KMS-11 (cell line): ENCODE data around the gene USP34.
A peak's percentile ranks its signal among the peaks of the same experiment; 100 is the strongest.

ENCODE experiments used
- H2AFZ ChIP-seq: fragments of 200-600 bp; sonication (generic); 2 replicates; pipeline ENCODE4 v1.6.1; 2016; ENCODE audit warnings: antibody characterized with exemption, mixed run types, low read depth
- H3K27ac ChIP-seq: fragments of 200-600 bp; sonication (generic); 2 replicates; pipeline ENCODE4 v1.6.1; 2016; ENCODE audit warnings: mild to moderate bottlenecking, mixed run types
- H3K27me3 ChIP-seq: fragments of 200-600 bp; sonication (generic); 2 replicates; pipeline ENCODE4 v1.6.1; 2017; ENCODE audit warnings: mild to moderate bottlenecking, low read depth, mixed run types, moderate library complexity; ENCODE audit not compliant: insufficient read depth
- H3K36me3 ChIP-seq: fragments of 200-600 bp; sonication (generic); 2 replicates; pipeline ENCODE4 v1.6.1; 2017; ENCODE audit warnings: mild to moderate bottlenecking, mixed run types; ENCODE audit not compliant: insufficient read depth
- H3K4me1 ChIP-seq: fragments of 200-600 bp; sonication (generic); 2 replicates; pipeline ENCODE4 v1.6.1; 2016; ENCODE audit warnings: mild to moderate bottlenecking, low read depth, mixed run types; ENCODE audit not compliant: poor library complexity, severe bottlenecking
- H3K4me2 ChIP-seq: fragments of 200-600 bp; sonication (generic); 2 replicates; pipeline ENCODE4 v1.7.0; 2016; ENCODE audit warnings: mild to moderate bottlenecking, mixed run types
- H3K4me3 ChIP-seq: fragments of 200-600 bp; sonication (generic); IDR thresholded peaks from 2 replicates; pipeline ENCODE4 v1.6.1; 2017; ENCODE audit warnings: low read depth, low read length, mixed read lengths; ENCODE audit not compliant: insufficient read depth
- H3K79me2 ChIP-seq: fragments of 200-600 bp; sonication (generic); 2 replicates; pipeline ENCODE4 v1.6.1; 2016; ENCODE audit warnings: low read depth, mixed run types; ENCODE audit not compliant: insufficient read depth
- H3K9ac ChIP-seq: fragments of 200-600 bp; sonication (generic); 2 replicates; pipeline ENCODE4 v1.6.1; 2016; ENCODE audit warnings: mild to moderate bottlenecking, mixed run types
- H4K20me1 ChIP-seq: fragments of 200-600 bp; sonication (generic); 2 replicates; pipeline ENCODE4 v1.6.1; 2016; ENCODE audit warnings: mild to moderate bottlenecking, mixed run types; ENCODE audit not compliant: insufficient read depth
- CTCF ChIP-seq: fragments of 200-600 bp; sonication (generic); conservative IDR thresholded peaks from 2 replicates; pipeline ENCODE4 v1.6.1; 2017; ENCODE audit warnings: low read depth, mild to moderate bottlenecking, antibody characterized with exemption, low read length, moderate library complexity, mixed read lengths

The USP34 gene

GRCh38 chr2:61433606-61434005 is 37.3 kb downstream of the USP34 start:
- Histone ChIP-seq H3K4me3 (no peak overlapping the region), H3K27ac (no peak overlapping the region), H3K79me2 (peaks cover 95% of the 10 kb centered on the region), H3K4me1 (peaks cover 52% of the 10 kb centered on the region), H3K27me3 (no peaks in the 10 kb centered on the region), H3K36me3 (no peaks in the 10 kb centered on the region), H4K20me1 (peaks cover 32% of the 10 kb centered on the region), H2AFZ (no peak overlapping the region), H3K4me2 (peak overlapping the region; percentile 14; the same call in 1 of the 2 replicates), H3K9ac (no peak overlapping the region)
- no peak for TF ChIP-seq CTCF

- no peak for TF ChIP-seq CTCF
- no peaks in the 10 kb centered on the region for H3K27me3 ChIP-seq
- peaks cover 46% of the 10 kb centered on the region for H3K4me1 ChIP-seq
- peaks cover 95% of the 10 kb centered on the region for H3K79me2 ChIP-seq
- H2AFZ ChIP-seq, result no peak overlapping the region
- no peak overlapping the region for H3K27ac ChIP-seq
- peaks cover 29% of the 10 kb centered on the region for H4K20me1 ChIP-seq
- no peak overlapping the region for H3K4me3 ChIP-seq
- no peak overlapping the region for H3K4me2 ChIP-seq
- no peak overlapping the region for H3K9ac ChIP-seq
- no peaks in the 10 kb centered on the region for H3K36me3 ChIP-seq
Observed at GRCh38 chr2:61432990-61433389, 37.9 kb downstream of the USP34 start.

GRCh38 chr2:61431345-61431744 is 39.5 kb downstream of the USP34 start:
- peaks cover 93% of the 10 kb centered on the region for H3K79me2 ChIP-seq
- no peak for TF ChIP-seq CTCF
- H3K4me2 ChIP-seq, result no peak overlapping the region
- H3K9ac ChIP-seq, result no peak overlapping the region
- no peaks in the 10 kb centered on the region for H3K36me3 ChIP-seq
- no peak overlapping the region for H3K4me3 ChIP-seq
- no peaks in the 10 kb centered on the region for H3K27me3 ChIP-seq
- H3K27ac ChIP-seq, result no peak overlapping the region
- H2AFZ ChIP-seq, result no peak overlapping the region
- peaks cover 43% of the 10 kb centered on the region for H3K4me1 ChIP-seq
- H4K20me1 ChIP-seq, result peaks cover 23% of the 10 kb centered on the region

GRCh38 chr2:61426267-61426897 is 44.5 kb downstream of the USP34 start:
- Histone ChIP-seq H3K9ac (no peak overlapping the region), H4K20me1 (peaks cover 41% of the 10 kb centered on the region), H3K79me2 (peaks cover 93% of the 10 kb centered on the region), H3K27ac (peak overlapping the region; percentile 23; the same call in 1 of the 2 replicates), H3K4me3 (no peak overlapping the region), H3K4me2 (peak overlapping the region; percentile 33; the same call in 1 of the 2 replicates), H3K36me3 (no peaks in the 10 kb centered on the region), H3K4me1 (peaks cover 14% of the 10 kb centered on the region), H3K27me3 (no peaks in the 10 kb centered on the region), H2AFZ (no peak overlapping the region)
- peak; percentile 81 for TF ChIP-seq CTCF
